ENCODE measurements around the gene INSM1. TPM values are rescaled to one million over a fixed set of nuclear protein-coding genes. Genes with fewer than 3 reads are reported as not detected.

INSM1 gene
- total RNA-seq, 1 experiment from 2014 or later, result 3.3 TPM

DNA sequence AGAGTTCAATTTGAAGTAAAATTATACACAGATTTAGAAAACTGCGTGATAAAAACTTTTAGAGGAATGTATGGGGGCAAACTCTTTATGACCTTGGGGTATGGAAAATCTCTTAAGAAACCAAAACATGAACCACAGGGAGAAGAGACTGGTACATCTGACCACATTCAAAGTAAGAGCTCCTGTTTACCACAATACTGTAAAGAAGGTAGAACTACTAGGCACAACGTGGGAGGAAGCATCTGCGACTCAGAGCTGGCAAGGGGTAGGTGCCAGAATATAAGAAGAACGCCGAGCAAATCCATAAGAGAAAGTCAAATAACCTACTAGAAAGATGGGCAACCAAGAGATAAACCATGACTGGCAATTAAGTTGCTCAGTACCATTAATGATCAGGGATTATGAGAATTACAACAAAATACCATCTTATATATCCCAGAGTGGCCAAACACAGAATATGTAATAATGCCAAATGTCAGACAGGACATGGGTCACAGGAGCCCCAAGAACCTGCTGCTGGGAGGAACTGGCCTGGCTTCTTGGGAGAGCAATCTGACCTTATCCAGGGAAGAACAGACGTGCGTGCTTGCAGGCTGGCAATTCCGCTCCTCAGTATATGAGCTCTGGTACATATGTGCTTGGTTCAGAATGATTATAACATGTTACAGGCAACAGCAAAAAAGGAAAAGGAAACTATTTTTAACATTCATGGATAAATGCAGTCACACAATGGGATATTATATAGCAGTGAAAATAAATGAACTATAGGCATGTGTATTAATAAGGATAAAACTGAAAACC is 50.2 kb downstream of the INSM1 start:
- no peak for ATAC-seq
- Mint-ChIP-seq H3K4me1 (peaks cover 25% of the 10 kb centered on the region), H3K27me3 (ENCODE audit: low read depth) (no peaks in the 10 kb centered on the region), H3K9me3 (no peaks in the 10 kb centered on the region), H3K36me3 (no peaks in the 10 kb centered on the region), H3K4me3 (no peak overlapping the region), H3K27ac (no peak overlapping the region)
- ChIA-PET CTCF (no interaction called here), POLR2A (no interaction called here)
- DNase-seq (ENCODE audit: low spot score), result no peak
- TF ChIP-seq PREB (CRISPR knock-in tag; IDR thresholded peaks at IDR 0.05; ENCODE audit: borderline replicate concordance) (no peak), JAZF1 (CRISPR knock-in tag; IDR thresholded peaks at IDR 0.05) (no peak), MYBL2 (CRISPR knock-in tag; IDR thresholded peaks at IDR 0.05) (no peak), FOXP1 (CRISPR knock-in tag; IDR thresholded peaks at IDR 0.05; ENCODE audit: borderline replicate concordance) (no peak), ZNF232 (CRISPR knock-in tag; IDR thresholded peaks at IDR 0.05) (no peak), ATF1 (CRISPR knock-in tag; IDR thresholded peaks at IDR 0.05) (no peak)
- TF ChIP-seq, protein P1, sequence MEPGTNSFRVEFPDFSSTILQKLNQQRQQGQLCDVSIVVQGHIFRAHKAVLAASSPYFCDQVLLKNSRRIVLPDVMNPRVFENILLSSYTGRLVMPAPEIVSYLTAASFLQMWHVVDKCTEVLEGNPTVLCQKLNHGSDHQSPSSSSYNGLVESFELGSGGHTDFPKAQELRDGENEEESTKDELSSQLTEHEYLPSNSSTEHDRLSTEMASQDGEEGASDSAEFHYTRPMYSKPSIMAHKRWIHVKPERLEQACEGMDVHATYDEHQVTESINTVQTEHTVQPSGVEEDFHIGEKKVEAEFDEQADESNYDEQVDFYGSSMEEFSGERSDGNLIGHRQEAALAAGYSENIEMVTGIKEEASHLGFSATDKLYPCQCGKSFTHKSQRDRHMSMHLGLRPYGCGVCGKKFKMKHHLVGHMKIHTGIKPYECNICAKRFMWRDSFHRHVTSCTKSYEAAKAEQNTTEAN (CRISPR knock-in tag; IDR thresholded peaks at IDR 0.05), result no peak

Data from WTC11 (cell line).